Tibial artery (tissue), 4 donors: Measurements from ENCODE around the gene NTM.

Experiments used
- DNase-seq, 2 donors: peaks; one replicate each; pipeline ENCODE4 v3.0.0-alpha.2; 2019
- H3K27ac ChIP-seq, 2 donors: fragments of 200-600 bp; sonication (generic) in 1 of 2; 1 replicate in 1 of 2; 2 replicates in 1 of 2; pipeline ENCODE4 v1.5.1; 2018 to 2019; ENCODE audit warnings: mild to moderate bottlenecking in 1 of 2
- H3K27me3 ChIP-seq, 2 donors: fragments of 200-600 bp; sonication (generic) in 1 of 2; one replicate each; pipeline versions ENCODE4 v1.5.1 to v1.6.0; 2016 to 2019
- H3K36me3 ChIP-seq, 3 donors: fragments of 200-600 bp; sonication (generic) in 2 of 3; one replicate each; pipeline ENCODE4 v1.5.1; 2016 to 2019; ENCODE audit warnings: mild to moderate bottlenecking in 2 of 3
- H3K4me1 ChIP-seq, 4 donors: fragments of 200-600 bp; sonication (generic) in 2 of 4; 1 replicate in 3 of 4; 2 replicates in 1 of 4; pipeline ENCODE4 v1.5.1; 2016 to 2019
- H3K4me3 ChIP-seq, 2 donors: fragments of 200-600 bp; sonication (generic) in 1 of 2; 1 replicate in 1 of 2; 2 replicates in 1 of 2; pipeline ENCODE4 v1.5.1; 2018 to 2019; ENCODE audit warnings: mild to moderate bottlenecking in 2 of 2
- H3K9me3 ChIP-seq, 3 donors: fragments of 200-600 bp; sonication (generic) in 1 of 3; one replicate each; pipeline ENCODE4 v1.5.1; 2016 to 2019
- intact Hi-C: fragments of 100-400 bp; cut with DNase I; formaldehyde crosslinking; loops from one replicate; pipeline ENCODE4 v1.15.0; 2023; ENCODE audit warnings: low total_unique reads
- TF ChIP-seq, protein P1 (sequence below), 2 experiments: fragments of 200-600 bp in 1 of 2; fragments of 450-650 bp in 1 of 2; IDR thresholded peaks; one replicate each; pipeline ENCODE4 v1.5.1; 2017 to 2019; ENCODE audit warnings: antibody characterized with exemption in 2 of 2, mild to moderate bottlenecking in 1 of 2, moderate library complexity in 1 of 2

Gene NTM

GRCh38 chr11:131370090-131370751 is at the start of gene NTM:
TSS of gene NTM (plus strand) at chr11:131370615.
- H3K4me3 ChIP-seq, result peak within 1 kb of the TSS in 1 of 2 donors; percentile 4
- intact Hi-C loops, result no loop called here
- H3K27ac ChIP-seq, result no peak within 1 kb of the TSS

DNA sequence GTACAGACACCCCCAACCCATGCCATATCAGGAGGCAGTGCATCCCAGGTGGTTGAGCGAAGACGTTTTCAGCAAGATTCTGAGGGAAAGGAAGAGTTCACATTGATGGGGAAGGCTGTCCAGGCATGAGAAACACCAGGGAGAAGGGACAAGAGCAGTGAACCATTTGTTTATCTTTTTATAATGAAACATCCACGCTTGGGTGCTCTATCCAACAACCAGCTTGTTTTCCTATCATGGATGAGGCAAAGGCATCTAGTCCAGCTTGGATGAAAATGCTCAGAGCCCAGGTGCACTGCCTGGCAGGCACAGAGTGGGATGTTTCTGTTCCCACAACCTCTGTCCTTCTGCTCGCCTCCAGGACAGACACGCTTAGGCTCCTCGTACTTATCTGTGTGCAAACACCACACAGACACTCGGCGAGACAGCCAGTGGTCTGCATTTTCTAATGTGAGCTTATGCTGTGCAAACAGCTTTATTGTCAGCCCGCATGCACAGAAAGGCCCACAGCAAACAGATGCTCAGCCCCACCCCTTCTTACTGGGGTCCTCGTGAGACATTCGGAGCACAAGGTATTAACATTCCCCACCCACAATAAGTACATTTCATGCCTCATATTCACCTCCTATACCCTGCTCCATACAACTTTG is 45.4 kb upstream of the NTM start:
- Histone ChIP-seq H3K27ac (no peak overlapping the region), H3K27me3 (no peaks in the 10 kb centered on the region), H3K36me3 (no peaks in the 10 kb centered on the region), H3K4me1 (no peaks in the 10 kb centered on the region), H3K4me3 (no peak overlapping the region), H3K9me3 (peaks cover 0 to 5% (median 0%) of the 10 kb centered on the region in 3 donors)
- intact Hi-C loops, result no loop called here
- DNase-seq, result no peak
- TF ChIP-seq, protein P1, sequence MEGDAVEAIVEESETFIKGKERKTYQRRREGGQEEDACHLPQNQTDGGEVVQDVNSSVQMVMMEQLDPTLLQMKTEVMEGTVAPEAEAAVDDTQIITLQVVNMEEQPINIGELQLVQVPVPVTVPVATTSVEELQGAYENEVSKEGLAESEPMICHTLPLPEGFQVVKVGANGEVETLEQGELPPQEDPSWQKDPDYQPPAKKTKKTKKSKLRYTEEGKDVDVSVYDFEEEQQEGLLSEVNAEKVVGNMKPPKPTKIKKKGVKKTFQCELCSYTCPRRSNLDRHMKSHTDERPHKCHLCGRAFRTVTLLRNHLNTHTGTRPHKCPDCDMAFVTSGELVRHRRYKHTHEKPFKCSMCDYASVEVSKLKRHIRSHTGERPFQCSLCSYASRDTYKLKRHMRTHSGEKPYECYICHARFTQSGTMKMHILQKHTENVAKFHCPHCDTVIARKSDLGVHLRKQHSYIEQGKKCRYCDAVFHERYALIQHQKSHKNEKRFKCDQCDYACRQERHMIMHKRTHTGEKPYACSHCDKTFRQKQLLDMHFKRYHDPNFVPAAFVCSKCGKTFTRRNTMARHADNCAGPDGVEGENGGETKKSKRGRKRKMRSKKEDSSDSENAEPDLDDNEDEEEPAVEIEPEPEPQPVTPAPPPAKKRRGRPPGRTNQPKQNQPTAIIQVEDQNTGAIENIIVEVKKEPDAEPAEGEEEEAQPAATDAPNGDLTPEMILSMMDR (IDR thresholded peaks at IDR 0.05), result no peak

More at GRCh38 chr11:131370090-131370751, at the start of gene NTM:
- DNase-seq, result peak in 1 of 2 donors; percentile 52
- TF ChIP-seq, protein P1 (IDR thresholded peaks at IDR 0.05), result no peak
- Histone ChIP-seq H3K36me3 (no peaks in the 10 kb centered on the region), H3K4me1 (peaks cover 0 to 16% (median 10%) of the 10 kb centered on the region in 4 donors), H3K27me3 (peaks cover 0 to 43% of the 10 kb centered on the region in 2 donors), H3K9me3 (no peaks in the 10 kb centered on the region)

DNA sequence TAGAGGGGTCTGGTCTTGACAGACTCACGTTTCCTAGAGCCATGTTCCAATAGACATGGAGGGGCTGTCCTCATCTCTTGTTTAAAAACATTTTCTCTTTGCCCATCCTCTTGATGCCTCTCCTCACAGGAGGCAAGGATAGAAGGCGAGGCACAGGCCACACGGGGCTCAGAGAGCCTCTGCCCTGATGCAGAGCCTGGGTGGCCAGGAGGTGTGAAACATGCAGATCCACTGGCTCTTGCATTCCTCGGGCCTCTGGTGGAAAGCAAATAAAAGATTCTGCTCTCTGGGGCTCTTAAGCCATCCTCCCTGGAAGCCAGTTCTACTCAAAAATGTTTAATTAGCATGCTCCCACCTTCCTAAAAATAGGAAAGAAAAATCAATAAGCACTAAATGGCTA is 43.6 kb upstream of the NTM start:
- Histone ChIP-seq H3K27ac (no peak overlapping the region), H3K4me1 (no peaks in the 10 kb centered on the region), H3K27me3 (no peaks in the 10 kb centered on the region), H3K4me3 (no peak overlapping the region), H3K36me3 (no peaks in the 10 kb centered on the region), H3K9me3 (no peaks in the 10 kb centered on the region)
- TF ChIP-seq, protein P1 (IDR thresholded peaks at IDR 0.05), result no peak
- intact Hi-C loops, result no loop called here
- no peak for DNase-seq

GRCh38 chr11:131327421-131327820 is 43.0 kb upstream of the NTM start:
- intact Hi-C loops, result no loop called here
- DNase-seq, result no peak
- TF ChIP-seq, protein P1 (IDR thresholded peaks at IDR 0.05), result no peak

GRCh38 chr11:131328843-131329242 is 41.6 kb upstream of the NTM start:
- H3K27ac ChIP-seq, result no peak overlapping the region
- no peak for DNase-seq
- no peaks in the 10 kb centered on the region for H3K36me3 ChIP-seq
- H3K4me3 ChIP-seq, result no peak overlapping the region
- no peaks in the 10 kb centered on the region for H3K27me3 ChIP-seq
- no peaks in the 10 kb centered on the region for H3K9me3 ChIP-seq
- no peaks in the 10 kb centered on the region for H3K4me1 ChIP-seq
- TF ChIP-seq, protein P1 (IDR thresholded peaks at IDR 0.05), result no peak
- intact Hi-C loops, result no loop called here

More at GRCh38 chr11:131327421-131327820, 43.0 kb upstream of the NTM start:
- Histone ChIP-seq H3K4me1 (no peaks in the 10 kb centered on the region), H3K36me3 (no peaks in the 10 kb centered on the region), H3K27ac (no peak overlapping the region), H3K4me3 (no peak overlapping the region), H3K9me3 (no peaks in the 10 kb centered on the region), H3K27me3 (no peaks in the 10 kb centered on the region)
